GM18499 (cell line): Measurements from ENCODE around the gene B3GAT1.

Experiments
- ATAC-seq: cut with Tn5 transposase; IDR thresholded peaks from one replicate; pipeline ENCODE4 v1.9.1; 2021; ENCODE audit warnings: moderate number of reproducible peaks; ENCODE audit not compliant: insufficient read depth, unreplicated experiment

Gene B3GAT1

DNA sequence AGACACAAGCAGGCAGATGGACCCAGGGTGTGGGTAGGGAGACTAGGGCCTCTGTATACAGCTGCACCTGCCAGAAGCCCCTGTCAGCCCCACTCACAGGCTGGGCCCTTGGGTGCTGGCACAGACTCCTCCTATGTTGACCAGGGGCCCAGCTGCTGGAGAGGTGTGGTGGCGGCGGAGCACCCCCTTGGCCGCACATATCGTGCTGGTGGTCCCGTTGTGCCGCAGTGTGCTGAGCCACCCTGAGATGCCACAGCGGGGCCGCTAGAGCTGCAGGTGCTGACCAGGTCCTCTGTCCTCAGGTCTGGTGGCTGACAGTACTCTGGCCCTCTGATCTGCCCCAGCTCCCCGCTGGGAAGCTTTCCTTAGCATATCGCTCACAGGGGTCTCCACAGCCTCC, 30.2 kb upstream of the B3GAT1 start:
- ATAC-seq, result no peak

DNA sequence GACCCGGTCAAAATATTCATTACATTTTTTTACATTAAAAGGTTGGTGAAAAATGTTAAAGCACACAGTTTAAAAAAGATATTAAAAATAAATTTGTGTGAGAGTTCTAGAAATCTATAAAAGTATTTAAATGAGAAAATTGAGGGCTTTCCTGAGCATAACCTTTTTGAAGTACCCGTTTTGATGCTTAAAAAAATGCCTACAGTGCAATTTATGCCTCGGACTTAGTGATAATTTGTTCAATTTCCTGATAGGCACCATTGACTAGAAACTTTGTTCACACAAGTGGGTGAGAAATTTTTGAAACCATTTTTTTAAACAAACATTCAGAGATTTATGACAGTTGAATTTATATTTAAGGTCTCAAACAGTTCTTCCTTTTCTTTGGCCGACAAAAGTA, 29.7 kb upstream of the B3GAT1 start:
- no peak for ATAC-seq

DNA sequence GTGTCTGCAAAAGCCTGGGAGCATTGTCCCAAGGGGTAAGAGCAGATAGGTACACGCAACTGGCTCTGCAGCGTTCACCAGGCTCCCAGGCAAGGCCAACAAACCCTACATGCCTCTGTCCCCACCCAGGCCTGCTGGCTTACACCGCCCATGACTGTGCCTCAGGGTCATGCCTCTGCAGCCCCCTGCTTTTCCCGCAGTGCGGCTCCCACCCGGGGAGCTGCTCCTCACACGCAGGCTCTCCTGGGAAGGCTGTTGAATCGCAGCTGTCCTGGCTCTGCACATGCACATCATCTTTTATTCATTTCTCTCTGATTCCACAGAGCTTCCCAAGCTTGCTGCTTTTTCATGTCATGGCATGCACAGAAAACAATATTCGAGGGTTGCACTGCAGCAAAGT, 29.2 kb upstream of the B3GAT1 start:
- ATAC-seq, result no peak

DNA sequence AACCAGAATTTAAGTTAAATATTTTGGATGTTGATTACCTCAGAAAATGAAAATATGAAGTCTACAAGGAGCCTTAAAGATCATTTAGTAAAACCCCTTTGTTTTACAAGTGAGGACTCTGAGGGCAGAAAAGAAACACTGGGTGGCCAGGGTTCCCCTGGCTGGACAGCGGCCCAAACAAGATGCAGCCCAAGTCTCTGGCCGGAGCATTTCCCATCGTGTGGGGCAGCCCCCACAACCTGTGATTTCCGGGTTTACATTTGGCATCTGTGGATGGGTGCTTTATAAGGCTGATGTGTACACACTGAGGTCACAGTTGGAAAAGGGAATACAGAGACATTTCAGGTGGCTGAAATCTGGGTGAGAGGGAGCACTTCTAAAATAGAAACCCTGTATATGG, 28.8 kb upstream of the B3GAT1 start:
- no peak for ATAC-seq

DNA sequence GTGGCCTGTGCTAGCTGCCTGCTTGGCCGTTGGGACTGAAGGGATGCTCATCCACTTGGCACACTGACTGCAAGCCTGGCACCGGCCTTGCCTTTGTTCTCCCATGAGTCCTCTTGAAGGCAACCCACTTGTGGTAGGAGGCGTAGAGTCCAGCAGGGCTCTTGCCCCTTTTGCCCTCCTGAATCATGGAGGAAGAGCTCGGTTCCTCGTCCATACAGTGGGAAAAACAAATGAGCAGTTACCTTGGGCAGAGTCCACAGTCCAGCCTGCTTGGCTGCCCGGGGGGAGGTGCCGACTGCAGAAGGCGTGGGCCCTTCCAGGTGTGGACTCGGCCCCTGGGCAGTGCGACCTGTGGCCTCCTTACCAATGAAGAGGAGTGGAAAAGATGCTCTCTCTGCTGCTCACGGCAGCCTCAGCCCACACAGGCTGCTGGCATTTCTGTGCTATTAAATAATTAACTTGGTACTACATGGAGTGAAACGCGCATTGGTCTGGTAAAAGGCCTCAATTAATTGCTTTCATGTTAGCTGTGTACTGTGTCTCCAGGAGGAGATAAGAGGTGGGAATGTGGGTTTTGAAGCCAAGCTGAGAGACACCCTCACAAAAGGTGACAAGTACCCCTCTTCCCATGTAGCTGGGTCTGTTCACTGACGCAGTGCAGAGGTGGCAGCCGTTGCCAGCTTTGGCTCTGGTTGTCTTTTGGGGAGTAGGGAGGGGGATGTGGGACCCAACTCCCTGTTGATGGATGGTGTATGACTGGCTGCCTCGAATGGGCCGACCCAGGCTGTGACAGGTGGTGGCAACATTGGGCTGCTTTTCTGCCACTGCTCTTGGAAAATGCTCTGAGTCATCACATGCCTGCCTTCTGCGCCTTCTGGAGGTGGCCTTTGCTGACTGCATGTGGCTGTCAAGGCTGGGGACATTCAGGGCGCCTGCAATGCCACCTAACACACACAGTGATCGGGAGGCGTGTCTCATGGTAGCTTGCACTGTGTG, 26.8 kb upstream of the B3GAT1 start:
- ATAC-seq, result no peak

DNA sequence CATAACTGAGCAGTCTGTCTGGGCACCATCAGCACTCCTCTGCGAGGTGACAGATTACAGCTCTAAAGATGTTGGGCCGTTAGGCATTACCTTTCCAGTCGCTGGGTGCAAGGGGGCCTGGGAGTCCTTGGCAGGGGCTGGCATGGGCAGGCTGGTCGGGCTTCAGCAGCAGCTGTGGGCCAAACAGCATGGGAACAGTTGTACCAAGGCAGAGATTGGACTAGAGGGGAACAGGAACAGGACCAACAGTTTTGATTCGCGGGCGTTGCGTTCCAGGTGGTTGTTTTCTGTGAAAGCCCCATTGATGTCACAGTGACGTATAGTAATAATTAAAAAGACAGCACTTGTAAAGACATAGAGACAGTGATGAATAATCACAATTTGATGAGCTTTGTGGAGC, 25.8 kb upstream of the B3GAT1 start:
- no peak for ATAC-seq

DNA sequence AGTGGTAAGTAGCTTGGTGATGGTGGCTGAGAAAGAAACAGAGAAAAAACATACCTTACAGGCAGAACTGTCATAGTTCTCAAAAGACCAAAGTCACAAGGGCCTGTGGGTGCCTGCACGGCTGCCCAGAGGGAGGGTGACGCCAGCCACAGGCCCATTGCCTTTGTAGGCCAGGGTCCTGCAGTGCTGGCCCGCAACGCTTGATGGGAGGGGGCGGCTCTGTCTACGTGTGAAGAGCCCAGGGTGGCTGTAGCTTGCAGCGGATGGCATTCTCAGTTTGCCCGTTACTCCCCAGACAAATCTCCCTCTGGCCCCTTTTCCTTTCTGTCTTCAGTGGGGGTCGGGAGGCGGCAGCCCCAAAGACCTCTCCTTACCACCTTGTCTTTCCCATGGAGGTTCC, 24.7 kb upstream of the B3GAT1 start:
- no peak for ATAC-seq

DNA sequence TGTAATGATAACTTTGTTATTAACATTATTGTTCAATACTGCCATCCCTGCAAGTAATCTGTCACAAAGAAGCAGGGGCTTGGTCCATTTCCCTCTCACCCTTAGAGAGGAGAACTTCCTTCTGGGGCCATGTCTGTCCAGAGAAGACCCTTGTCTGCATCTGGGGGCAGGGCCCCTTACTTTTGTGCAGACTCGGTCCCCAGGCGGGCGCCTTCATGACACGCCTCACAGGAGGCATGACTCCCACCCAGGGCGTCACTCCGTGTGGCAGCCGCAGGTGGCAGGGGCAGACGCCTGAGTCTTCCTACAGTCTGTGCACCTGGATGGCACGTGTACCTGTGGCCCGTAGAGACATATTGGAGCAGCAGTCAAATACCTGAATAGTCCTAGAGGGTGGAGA, 21.8 kb upstream of the B3GAT1 start:
- no peak for ATAC-seq

DNA sequence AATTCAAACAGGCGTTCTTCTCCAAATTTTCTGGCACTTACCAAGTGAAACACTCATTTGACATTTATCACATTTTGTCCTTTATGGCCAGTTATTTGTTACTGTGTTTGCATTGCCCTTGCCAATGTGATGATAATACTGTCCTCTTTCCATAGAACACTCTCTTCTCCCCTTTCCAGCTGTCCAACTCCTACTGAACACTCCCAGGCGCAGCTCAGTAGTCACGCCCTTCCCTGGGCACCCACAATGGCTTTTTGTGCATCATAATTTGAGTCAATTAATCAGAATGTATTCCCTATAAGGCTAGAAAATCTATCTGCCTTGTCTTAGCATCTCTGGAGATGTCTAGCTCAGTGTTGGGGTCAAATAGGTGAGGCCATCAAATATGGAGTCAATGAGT, 21.2 kb upstream of the B3GAT1 start:
- no peak for ATAC-seq

DNA sequence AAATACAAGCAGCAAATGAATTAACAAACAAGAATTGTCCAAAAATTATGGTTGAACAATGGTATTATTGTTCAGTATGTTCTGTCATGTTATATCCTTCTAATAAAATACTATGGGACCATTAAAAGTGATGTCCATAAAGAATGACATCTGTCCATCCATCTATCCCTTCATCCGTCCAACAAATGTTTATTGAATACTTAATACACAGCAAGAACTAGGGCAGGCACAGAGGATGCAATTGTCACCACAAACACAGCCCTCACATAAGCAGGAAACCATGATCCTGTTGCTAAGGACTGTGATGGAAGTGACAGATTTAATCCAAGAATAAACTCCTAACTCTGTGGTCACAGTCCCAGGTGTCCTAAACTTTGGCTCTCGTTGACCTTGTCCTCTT, 20.7 kb upstream of the B3GAT1 start:
- ATAC-seq, result no peak

DNA sequence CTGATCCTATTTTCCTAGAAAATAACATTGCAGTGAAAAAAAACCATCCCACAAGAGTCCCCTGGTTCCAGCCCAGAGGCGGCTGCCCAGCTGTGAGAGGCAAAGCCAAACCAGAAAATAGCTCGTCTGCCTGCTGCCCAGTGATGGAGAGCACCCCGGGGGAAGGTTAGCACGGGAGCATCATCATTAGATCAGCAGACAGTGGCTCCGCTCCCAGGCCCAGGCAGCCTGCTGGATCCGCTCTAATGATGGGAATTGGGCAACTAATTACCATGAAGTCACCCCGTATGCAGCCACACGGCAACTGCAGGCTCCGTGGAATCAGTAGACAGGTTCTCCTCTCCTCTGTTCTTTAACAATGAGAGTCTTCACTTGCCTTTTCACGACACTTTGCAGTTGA, 17.1 kb upstream of the B3GAT1 start:
- no peak for ATAC-seq

DNA sequence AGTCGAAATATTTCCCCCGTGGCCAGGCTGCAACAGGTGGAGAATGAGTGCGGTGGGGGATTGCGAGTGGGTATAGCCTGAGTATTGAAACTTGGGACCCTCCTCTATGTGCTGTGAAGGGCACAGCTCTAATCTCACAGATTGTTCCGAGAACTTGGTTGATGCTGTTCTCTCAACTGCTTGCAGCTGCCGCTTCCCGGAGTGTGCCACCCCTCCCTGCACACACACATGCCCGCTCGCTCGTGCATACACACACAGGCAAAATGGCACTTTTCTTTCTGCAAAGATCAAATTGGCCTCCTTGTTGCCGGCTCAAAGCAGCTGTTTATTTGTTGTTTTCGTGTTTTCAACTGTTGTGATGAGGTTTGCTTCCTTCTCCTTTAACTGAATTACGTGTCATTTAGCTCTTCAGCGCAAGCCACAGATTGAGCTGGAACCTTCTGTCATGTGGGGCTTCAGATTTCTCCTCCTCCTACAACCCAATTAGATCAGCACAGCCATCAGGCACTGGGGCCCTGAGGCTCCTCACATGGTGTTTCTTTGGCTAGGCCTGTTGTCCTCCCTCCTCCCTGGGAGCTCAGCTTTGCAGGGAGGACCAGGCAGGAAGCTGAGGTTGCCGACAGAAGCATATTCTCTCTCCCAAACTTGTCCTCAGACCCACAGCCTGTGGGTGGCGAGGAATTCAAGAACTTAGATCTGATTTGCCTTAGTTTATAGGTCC, 13.9 kb upstream of the B3GAT1 start:
- no peak for ATAC-seq

DNA sequence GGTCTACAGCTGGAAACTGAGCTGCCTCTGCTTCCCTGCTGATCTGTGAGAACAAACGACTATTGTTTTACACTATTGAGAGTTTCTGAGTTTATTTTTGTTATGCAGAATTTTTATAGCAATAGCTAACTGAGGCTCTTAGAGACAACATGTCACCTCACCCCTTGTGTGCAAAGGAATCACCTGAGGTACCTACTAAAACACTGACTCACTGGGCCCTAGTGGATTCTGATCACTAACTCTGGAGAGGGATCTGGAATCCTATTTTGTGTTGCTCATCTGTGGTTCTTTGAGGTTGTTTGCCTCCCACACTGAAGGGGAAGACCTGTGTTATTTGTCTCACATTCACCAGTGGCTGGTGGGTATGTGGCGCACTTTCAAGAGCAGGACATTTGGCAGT, 13.4 kb upstream of the B3GAT1 start:
- no peak for ATAC-seq

DNA sequence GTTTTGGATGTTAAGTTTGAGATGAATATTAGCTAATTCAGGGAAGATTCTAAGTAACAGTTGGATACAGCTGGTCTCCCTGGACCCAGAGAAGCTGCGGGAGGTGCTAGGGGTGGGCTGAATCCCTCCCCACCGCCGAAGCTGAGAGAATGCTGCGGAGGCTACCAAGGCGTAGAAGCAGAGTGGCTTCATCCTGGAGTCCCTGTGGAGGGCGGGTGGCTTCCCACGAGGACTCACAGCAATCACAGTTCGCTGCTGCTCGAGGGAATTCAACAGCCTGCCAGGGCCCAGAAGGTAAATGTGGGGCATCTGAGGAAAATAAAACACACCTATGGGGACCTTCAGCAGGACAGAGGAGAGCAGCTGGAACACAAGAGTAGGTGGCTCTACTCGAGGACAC, 11.1 kb upstream of the B3GAT1 start:
- no peak for ATAC-seq

DNA sequence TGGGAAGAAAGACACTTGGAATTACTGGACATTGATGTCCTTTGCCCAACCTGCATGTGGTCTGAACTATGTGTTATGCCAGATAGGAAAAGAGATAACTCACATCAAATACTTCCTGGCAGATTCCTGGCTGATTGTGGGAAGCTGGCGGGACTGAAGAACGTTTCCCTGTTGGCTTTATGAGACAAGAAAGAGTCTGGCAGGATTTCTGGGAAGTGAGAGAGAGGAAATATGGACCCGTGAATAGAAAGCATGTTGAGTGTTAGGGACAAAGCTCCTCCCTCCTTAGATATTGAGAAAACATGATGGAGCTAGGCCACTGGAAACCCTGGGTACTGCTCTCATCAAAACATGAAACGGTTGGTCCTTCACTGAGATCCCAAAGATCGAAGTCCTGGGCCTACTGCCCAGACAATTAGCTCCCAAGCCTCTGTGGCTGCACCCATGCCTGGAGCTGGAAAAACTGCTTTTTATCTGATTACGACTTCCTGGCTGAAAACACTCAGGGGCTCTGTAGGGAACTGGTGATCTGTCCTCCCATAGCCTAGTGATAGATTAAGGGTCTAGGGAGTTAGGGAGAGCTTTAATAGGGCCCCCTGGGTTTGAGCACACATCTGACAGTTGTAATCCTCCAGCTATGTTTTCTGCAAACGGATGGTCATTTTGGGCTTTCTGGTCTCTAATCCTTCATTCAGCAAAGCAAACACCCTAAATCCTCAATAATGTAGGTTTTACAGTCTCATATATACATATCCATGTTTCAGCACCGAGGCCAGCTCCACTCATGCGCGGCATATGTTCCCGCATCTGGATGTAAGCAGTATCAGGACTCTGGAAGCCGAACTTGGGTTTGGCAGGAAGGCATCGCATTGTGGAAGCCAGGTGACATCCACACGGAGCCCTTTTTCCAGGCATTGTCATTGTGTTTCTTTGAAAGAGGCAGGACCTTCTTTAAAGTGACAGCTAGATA, 6.1 kb upstream of the B3GAT1 start:
- ATAC-seq, result no peak

DNA sequence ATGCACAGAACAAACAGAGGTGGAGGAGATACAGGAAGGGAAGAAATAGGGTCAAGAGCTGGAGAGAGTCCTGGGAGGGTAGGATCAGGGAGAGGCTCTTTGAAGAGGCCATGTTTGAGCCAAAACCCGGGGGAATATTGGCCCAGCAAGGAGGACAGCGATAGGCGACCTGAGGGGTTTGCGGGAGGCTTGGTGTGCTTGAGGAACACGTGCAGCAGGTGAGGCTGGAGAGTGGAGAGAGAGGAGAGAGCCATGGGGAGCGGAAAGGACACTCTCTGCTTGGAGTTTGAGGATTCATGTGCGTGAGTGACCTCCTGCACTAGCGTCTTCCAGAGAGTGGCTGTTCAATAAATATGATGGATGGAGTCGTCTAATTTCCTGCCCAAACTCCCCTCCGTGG, 4.7 kb upstream of the B3GAT1 start:
- ATAC-seq, result no peak

DNA sequence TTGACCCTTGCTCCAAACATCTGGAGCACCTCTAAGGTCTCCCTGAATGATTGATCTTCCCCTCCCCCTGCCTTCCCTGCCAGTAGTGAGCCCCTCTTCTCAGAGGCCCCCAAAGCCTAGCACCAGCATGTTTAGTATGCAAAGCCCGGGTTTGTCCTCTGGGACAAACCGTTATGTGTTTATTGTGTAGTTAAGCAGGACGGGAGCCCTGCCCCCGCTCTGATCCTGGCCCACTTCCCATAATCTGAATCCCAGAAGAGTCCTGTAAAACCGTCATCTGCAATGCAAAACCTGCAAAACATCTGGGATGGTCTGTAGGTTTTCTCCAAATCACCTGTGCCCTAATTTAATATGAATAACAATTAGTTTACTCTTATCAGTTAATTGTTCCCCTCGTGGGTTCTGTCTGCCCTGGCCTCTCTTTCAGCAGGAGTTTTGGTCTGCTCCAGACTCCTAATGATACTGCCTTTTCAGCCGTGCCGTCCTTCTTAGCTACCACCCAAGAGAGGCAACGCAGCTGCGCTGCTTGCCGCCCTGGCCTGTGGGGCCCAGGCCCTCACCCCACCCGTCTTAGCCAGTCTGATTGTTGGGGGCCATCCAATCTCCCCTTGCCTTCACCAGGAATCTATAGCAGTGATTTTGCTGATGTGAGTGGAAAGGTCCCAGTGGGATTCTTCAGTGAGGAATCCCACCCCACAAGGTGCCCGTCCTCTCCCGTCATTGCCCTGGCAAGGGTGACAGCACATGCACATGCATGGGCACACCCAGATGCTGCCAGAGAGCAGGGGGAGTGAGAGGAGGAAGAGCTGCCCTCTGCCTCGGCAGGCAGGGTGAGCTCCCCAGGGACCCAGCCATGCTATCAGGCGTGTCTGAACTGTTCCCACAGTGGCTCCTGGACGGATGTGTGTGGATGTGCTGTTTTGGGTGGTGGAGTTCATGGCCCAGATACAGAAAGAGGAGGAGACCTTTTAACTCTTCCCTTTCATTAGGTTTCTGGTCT, 3.0 kb upstream of the B3GAT1 start:
- ATAC-seq, result no peak

DNA sequence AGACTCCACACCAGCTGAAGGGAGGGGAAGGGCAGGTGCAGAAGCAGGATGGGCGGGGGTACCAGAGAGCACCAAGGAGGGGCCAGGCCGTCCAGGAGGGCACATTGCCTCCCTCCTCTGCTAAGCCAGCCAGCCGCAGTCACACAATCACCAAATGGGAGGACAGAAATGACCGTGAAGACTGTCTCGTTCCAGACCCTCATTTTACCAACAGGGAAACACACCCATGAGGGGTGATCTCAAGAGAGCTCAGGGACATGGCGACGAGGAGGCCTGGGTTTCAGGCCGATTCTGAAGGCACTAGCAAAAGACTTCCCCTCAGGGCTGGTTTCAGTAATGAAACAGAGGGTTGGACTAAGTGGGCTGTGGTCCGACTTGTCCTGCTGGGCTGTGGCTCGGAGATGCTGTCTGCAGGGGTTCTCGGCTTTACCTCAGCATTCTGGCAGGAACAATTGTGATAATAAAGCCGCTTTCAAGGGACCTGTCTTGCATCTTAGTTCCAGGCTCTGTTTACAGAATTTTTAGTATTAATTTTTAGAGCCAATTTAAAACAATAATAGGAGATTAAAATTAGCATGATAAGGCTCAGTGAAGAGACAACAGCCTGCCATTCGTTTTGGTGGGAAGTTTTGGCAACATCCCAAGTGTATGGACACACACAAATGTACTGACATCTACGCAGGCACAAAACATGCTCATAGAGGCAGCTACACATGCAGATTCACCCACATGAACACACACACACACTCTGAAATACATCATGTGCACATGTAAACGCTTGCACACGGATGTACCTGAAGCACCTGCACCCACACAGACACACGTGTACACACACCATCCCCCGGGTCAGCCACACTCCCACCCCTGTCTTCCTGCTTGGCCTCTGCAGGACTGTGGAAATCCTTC, 2.0 kb upstream of the B3GAT1 start:
- ATAC-seq, result no peak
